Smooth muscle cell (in vitro differentiated cells): ENCODE data around the gene PDE1C. TPM values are rescaled to one million over a fixed set of nuclear protein-coding genes. Genes with fewer than 3 reads are reported as not detected.

Experiments used
- DNase-seq: peaks from one replicate; lab custom pipeline; 2025; ENCODE audit not compliant: unreplicated experiment; lab: John Stamatoyannopoulos, UW
- H2AFZ ChIP-seq: fragments of 200-600 bp; sonication (generic); 2 replicates; pipeline ENCODE4 v1.6.0; 2016; ENCODE audit warnings: antibody characterized with exemption, low read depth, mild to moderate bottlenecking
- H3F3A ChIP-seq: fragments of 200-600 bp; sonication (generic); 2 replicates; pipeline ENCODE4 v1.6.0; 2017; ENCODE audit warnings: antibody characterized with exemption, low read depth
- H3K27ac ChIP-seq: fragments of 200-600 bp; sonication (generic); 2 replicates; pipeline ENCODE4 v1.5.1; 2016; ENCODE audit warnings: low read depth, mild to moderate bottlenecking
- H3K27me3 ChIP-seq: fragments of 200-600 bp; sonication (generic); 2 replicates; pipeline ENCODE4 v1.6.1; 2016; ENCODE audit warnings: low read depth, mild to moderate bottlenecking
- H3K36me3 ChIP-seq: fragments of 200-600 bp; sonication (generic); 2 replicates; pipeline ENCODE4 v1.5.1; 2016; ENCODE audit warnings: low read depth
- H3K4me1 ChIP-seq: fragments of 200-600 bp; sonication (generic); 2 replicates; pipeline ENCODE4 v1.5.1; 2016; ENCODE audit warnings: low read depth
- H3K4me2 ChIP-seq: fragments of 200-600 bp; sonication (generic); 2 replicates; pipeline ENCODE4 v1.6.0; 2016; ENCODE audit warnings: mild to moderate bottlenecking
- H3K4me3 ChIP-seq: fragments of 200-600 bp; sonication (generic); 2 replicates; pipeline ENCODE4 v1.5.1; 2016; ENCODE audit warnings: mild to moderate bottlenecking
- H3K79me2 ChIP-seq: fragments of 200-600 bp; sonication (generic); 2 replicates; pipeline ENCODE4 v1.6.0; 2016; ENCODE audit warnings: low read depth, mild to moderate bottlenecking
- H3K9ac ChIP-seq: fragments of 200-600 bp; sonication (generic); 2 replicates; pipeline ENCODE4 v1.6.0; 2016; ENCODE audit warnings: low read depth
- H3K9me3 ChIP-seq: fragments of 200-600 bp; sonication (generic); replicated peaks from 2 replicates; pipeline ENCODE4 v1.5.1; 2016; ENCODE audit warnings: low read depth
- H4K20me1 ChIP-seq: fragments of 200-600 bp; sonication (generic); 2 replicates; pipeline ENCODE4 v1.6.0; 2016; ENCODE audit warnings: low read depth
- CTCF ChIP-seq: fragments of 200-600 bp; sonication (generic); IDR thresholded peaks from 2 replicates; pipeline ENCODE4 v1.5.1; 2017; ENCODE audit warnings: borderline replicate concordance, mild to moderate bottlenecking, antibody characterized with exemption; ENCODE audit not compliant: insufficient read depth, poor library complexity, severe bottlenecking
- WGBS: methylation state at CpG from one replicate; pipeline ENCODE4 v1.1.7; 2016; ENCODE audit warnings: low lambda C conversion rate; 5-methylcytosine and 5-hydroxymethylcytosine counted together
- polyA plus RNA-seq: library from polyadenylated mRNA; unstranded; fragments of >200 nt; fragmentation: Nextera tagmentation; extraction: Ambion mirVana; gene quantifications from 2 replicates; pipeline ENCODE4 v1.2.1, GENCODE V29; 2016
- total RNA-seq: library from RNA; depleted of rRNA; stranded (reverse); fragments of >200 nt; gene quantifications from 2 replicates; pipeline ENCODE4 v1.2.3, GENCODE V29; 2014

PDE1C gene
- total and polyA plus RNA-seq, 2 experiments from 2014 or later: 1.2 to 6.9 TPM

GRCh38 chr7:31783221-31783620 is 287.0 kb downstream of the PDE1C start:
- H3K27ac ChIP-seq: no peak overlapping the region
- 44% methylated on average over 2 of the region's 2 CpGs for WGBS

GRCh38 chr7:31782411-31782991 is 287.7 kb downstream of the PDE1C start:
- DNase-seq: no peak
- no peak overlapping the region for H3K27ac ChIP-seq

More at GRCh38 chr7:31783221-31783620, 287.0 kb downstream of the PDE1C start:
- no peaks in the 10 kb centered on the region for H3F3A ChIP-seq
- no peaks in the 10 kb centered on the region for H3K4me1 ChIP-seq
- DNase-seq: no peak
- H3K79me2 ChIP-seq: no peaks in the 10 kb centered on the region
- no peaks in the 10 kb centered on the region for H3K9me3 ChIP-seq
- H3K9ac ChIP-seq: no peak overlapping the region
- H2AFZ ChIP-seq: no peak overlapping the region
- TF ChIP-seq CTCF: no peak
- no peaks in the 10 kb centered on the region for H4K20me1 ChIP-seq
- no peaks in the 10 kb centered on the region for H3K36me3 ChIP-seq
- H3K4me3 ChIP-seq: no peak overlapping the region
- H3K27me3 ChIP-seq: peaks cover 21% of the 10 kb centered on the region
- no peak overlapping the region for H3K4me2 ChIP-seq

GRCh38 chr7:31778296-31778695 is 291.9 kb downstream of the PDE1C start:
- DNase-seq: no peak
- Histone ChIP-seq H3K9me3 (no peaks in the 10 kb centered on the region), H3K4me3 (no peak overlapping the region), H3K4me1 (peaks cover 12% of the 10 kb centered on the region), H3K27ac (no peak overlapping the region), H3K79me2 (no peaks in the 10 kb centered on the region), H3K36me3 (no peaks in the 10 kb centered on the region), H2AFZ (no peak overlapping the region), H3K27me3 (peaks cover 8% of the 10 kb centered on the region), H4K20me1 (no peaks in the 10 kb centered on the region), H3K9ac (no peak overlapping the region), H3F3A (no peaks in the 10 kb centered on the region), H3K4me2 (no peak overlapping the region)
- 92% methylated on average over 3 of the region's 3 CpGs for WGBS
- no peak for TF ChIP-seq CTCF

More at GRCh38 chr7:31782411-31782991, 287.7 kb downstream of the PDE1C start:
- no peaks in the 10 kb centered on the region for H3K36me3 ChIP-seq
- no peaks in the 10 kb centered on the region for H3F3A ChIP-seq
- H3K9me3 ChIP-seq: no peaks in the 10 kb centered on the region
- TF ChIP-seq CTCF: peak; percentile 90
- no peak overlapping the region for H3K4me2 ChIP-seq
- H3K4me1 ChIP-seq: no peaks in the 10 kb centered on the region
- no peak overlapping the region for H2AFZ ChIP-seq
- H3K79me2 ChIP-seq: no peaks in the 10 kb centered on the region
- no peaks in the 10 kb centered on the region for H4K20me1 ChIP-seq
- no peak overlapping the region for H3K4me3 ChIP-seq
- H3K27me3 ChIP-seq: peaks cover 21% of the 10 kb centered on the region
- H3K9ac ChIP-seq: no peak overlapping the region
- WGBS: 31% methylated on average over 7 of the region's 7 CpGs

- H3K27ac ChIP-seq: no peak overlapping the region
- WGBS: 28% methylated on average over 3 of the region's 3 CpGs
- no peak for DNase-seq
These were observed 293.6 kb downstream of the PDE1C start for GRCh38 chr7:31776616-31777015.

More at GRCh38 chr7:31776616-31777015, 293.6 kb downstream of the PDE1C start:
- no peaks in the 10 kb centered on the region for H3K79me2 ChIP-seq
- H4K20me1 ChIP-seq: no peaks in the 10 kb centered on the region
- no peaks in the 10 kb centered on the region for H3K36me3 ChIP-seq
- no peak overlapping the region for H2AFZ ChIP-seq
- TF ChIP-seq CTCF: no peak
- peaks cover 12% of the 10 kb centered on the region for H3K4me1 ChIP-seq
- no peak overlapping the region for H3K9ac ChIP-seq
- H3K4me2 ChIP-seq: no peak overlapping the region
- H3K27me3 ChIP-seq: peaks cover 9% of the 10 kb centered on the region
- no peaks in the 10 kb centered on the region for H3F3A ChIP-seq
- no peak overlapping the region for H3K4me3 ChIP-seq
- no peaks in the 10 kb centered on the region for H3K9me3 ChIP-seq
